SK-N-SH (cell line): Measurements from ENCODE around the gene KTN1.

Experiments used
- EZH2phosphoT487 ChIP-seq: fragments of 200-600 bp; sonication (generic); IDR thresholded peaks from 2 replicates; pipeline ENCODE4 v1.6.1; 2017; ENCODE audit warnings: low read depth, mixed run types, mild to moderate bottlenecking, antibody characterized with exemption, moderate library complexity, borderline replicate concordance
- TAF1 ChIP-seq: IDR thresholded peaks from 2 replicates; pipeline ENCODE4 v1.6.1; 2012; ENCODE audit warnings: low read depth, mild to moderate bottlenecking, low read length, moderate library complexity, borderline replicate concordance

DNA sequence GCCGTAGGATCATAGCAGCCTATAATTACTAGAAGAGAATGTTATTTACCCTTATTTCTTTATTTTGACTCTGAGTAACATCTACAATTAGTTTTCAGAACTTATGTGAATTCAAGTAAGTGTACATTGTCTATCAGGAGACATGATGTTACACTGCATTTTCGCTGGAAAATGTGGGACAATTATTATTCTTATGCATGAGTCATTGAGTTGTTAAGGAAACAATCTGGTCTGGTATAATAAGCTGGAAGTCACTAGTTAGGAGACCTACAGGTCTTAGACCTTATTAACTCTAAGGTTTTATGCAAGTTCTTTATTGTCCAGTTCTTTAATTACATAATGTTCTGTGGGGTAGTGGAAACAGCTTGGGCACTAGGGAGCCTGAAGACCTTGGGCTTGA is 5.8 kb downstream of the KTN1 start:
- TF ChIP-seq EZH2phosphoT487 (no peak), TAF1 (no peak)
